ENCODE data around the gene SLC49A3.

- TF ChIP-seq, protein P1, sequence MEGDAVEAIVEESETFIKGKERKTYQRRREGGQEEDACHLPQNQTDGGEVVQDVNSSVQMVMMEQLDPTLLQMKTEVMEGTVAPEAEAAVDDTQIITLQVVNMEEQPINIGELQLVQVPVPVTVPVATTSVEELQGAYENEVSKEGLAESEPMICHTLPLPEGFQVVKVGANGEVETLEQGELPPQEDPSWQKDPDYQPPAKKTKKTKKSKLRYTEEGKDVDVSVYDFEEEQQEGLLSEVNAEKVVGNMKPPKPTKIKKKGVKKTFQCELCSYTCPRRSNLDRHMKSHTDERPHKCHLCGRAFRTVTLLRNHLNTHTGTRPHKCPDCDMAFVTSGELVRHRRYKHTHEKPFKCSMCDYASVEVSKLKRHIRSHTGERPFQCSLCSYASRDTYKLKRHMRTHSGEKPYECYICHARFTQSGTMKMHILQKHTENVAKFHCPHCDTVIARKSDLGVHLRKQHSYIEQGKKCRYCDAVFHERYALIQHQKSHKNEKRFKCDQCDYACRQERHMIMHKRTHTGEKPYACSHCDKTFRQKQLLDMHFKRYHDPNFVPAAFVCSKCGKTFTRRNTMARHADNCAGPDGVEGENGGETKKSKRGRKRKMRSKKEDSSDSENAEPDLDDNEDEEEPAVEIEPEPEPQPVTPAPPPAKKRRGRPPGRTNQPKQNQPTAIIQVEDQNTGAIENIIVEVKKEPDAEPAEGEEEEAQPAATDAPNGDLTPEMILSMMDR (IDR thresholded peaks at IDR 0.05; ENCODE audit: insufficient read depth, low read depth, low read length) = no peak
- TF ChIP-seq EZH2 (IDR thresholded peaks at IDR 0.05; ENCODE audit: insufficient read depth, low read length) = no peak
These were observed 38.5 kb downstream of the SLC49A3 start for GRCh38 chr4:650461-650860.
